Lower leg skin (tissue), 3 donors: Measurements from ENCODE around the gene MYOT.

Source experiments
- POLR2A ChIP-seq, 2 donors: fragments of 450-650 bp; IDR thresholded peaks; one replicate each; pipeline ENCODE4 v1.6.1; 2016 to 2017; ENCODE audit warnings: antibody characterized with exemption in 2 of 2, mild to moderate bottlenecking in 1 of 2, moderate library complexity in 1 of 2
- TF ChIP-seq, protein P1 (sequence below), 3 donors: fragments of 450-650 bp; IDR thresholded peaks; one replicate each; pipeline ENCODE4 v1.5.1; 2016; ENCODE audit warnings: antibody characterized with exemption in 3 of 3, mild to moderate bottlenecking in 3 of 3, moderate library complexity in 2 of 3

DNA sequence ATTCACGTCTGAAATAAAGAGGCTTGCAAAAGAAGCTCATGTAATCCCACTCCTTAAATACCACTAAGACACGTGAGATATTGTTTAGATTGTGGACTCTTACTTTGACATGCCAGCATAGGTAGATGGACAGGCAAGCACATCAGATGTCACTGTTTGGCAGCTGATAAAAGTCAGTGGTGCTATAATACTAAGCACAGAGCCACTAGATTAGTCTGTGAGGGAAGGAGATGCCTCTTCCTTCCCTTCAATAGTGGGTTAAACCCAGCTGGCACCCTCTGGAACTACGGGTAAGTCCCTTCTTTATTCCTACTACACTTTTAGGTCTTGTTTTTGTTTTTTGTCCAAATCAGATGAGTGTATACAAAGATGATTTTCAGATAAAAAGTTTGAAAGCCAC, at the start of gene MYOT:
- TF ChIP-seq, protein P1, sequence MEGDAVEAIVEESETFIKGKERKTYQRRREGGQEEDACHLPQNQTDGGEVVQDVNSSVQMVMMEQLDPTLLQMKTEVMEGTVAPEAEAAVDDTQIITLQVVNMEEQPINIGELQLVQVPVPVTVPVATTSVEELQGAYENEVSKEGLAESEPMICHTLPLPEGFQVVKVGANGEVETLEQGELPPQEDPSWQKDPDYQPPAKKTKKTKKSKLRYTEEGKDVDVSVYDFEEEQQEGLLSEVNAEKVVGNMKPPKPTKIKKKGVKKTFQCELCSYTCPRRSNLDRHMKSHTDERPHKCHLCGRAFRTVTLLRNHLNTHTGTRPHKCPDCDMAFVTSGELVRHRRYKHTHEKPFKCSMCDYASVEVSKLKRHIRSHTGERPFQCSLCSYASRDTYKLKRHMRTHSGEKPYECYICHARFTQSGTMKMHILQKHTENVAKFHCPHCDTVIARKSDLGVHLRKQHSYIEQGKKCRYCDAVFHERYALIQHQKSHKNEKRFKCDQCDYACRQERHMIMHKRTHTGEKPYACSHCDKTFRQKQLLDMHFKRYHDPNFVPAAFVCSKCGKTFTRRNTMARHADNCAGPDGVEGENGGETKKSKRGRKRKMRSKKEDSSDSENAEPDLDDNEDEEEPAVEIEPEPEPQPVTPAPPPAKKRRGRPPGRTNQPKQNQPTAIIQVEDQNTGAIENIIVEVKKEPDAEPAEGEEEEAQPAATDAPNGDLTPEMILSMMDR (IDR thresholded peaks at IDR 0.05), result no peak
- TF ChIP-seq POLR2A (IDR thresholded peaks at IDR 0.05), result no peak
